Activated effector memory CD4-positive, alpha-beta T cell treated with anti-CD3 and anti-CD28 coated beads, Interleukin-2, amount 50 U/mL, for 16 hours (primary cell): ENCODE results near the gene OR2C1.

Source experiments
- DNase-seq: peaks from one replicate; pipeline ENCODE4 v3.0.0-alpha.2; 2020

Gene OR2C1

DNA sequence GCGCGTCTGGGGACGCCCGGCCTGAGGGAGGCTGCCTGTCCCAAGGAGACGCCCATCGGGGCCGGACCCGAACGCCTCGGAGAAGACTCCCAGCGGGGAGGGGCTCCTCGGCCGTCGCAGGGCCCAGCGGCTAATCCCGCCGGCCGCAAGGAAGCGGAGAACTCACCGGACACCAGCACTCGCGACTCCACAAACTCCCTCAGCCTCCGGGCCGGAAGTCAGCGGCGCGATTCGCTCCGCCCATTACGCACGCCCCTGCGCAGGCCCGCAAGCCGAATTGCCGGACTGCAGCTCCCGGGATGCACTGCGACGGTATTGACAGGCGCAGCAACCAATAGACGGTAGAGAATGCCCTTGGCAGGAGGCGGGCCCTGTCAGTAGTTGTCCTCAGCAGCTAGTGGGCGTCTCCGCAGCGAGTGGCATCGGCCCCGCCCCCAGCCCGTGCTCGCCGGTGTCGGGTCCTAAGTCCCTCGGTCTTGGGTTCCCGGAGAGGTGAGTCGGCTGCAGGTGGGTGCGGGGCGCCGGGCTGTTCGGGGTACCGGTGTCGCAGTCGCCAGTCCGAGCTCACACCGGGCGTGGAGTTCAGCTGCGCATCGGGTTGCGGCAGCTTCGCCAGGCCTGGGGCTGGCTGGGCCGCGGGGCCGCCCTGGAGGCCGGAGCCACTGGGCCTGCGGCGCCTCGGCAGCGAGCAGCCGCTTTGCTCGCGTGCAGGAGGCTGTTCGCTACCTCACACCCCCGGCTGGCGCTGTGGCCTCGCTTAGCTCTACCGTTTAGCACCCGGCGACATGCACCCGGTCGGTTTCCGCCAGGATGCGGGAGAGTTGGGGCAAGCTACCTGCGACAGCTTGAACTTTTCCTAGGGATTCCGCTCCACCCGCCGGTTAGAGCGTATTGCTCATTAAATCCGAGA is 45.3 kb downstream of the OR2C1 start, which contains the start of the genes ZNF174 and ZSCAN32:
Gene ZNF174, plus strand, starts transcription at position 437 of the 910 bp plus-strand sequence. CDS start 790 bp downstream, outside the sequence.
Gene ZSCAN32, minus strand, starts transcription at position 226 of the 910 bp plus-strand sequence. CDS start 3,447 bp downstream, outside the sequence.
- DNase-seq, result peak; percentile 100

GRCh38 chr16:3401719-3402397 is 46.2 kb downstream of the OR2C1 start:
- no peak for DNase-seq
